Hypothalamus (tissue), 51 donors: ENCODE measurements around the gene CD300LD.
"Not testable (repeated sequence)": the region's sequence is repeated elsewhere in the genome, so short reads cannot be mapped to it uniquely, and the experiment has no call there.

ENCODE experiments used
- DNase-seq, 51 donors: peaks; one replicate each; lab custom pipeline; 2025; lab: John Stamatoyannopoulos, UW

CD300LD gene

GRCh38 chr17:74574489-74575142 is 17.5 kb downstream of the CD300LD start:
- no peak for DNase-seq

GRCh38 chr17:74573635-74574034 is 18.4 kb downstream of the CD300LD start:
- DNase-seq = not testable (repeated sequence)

DNA sequence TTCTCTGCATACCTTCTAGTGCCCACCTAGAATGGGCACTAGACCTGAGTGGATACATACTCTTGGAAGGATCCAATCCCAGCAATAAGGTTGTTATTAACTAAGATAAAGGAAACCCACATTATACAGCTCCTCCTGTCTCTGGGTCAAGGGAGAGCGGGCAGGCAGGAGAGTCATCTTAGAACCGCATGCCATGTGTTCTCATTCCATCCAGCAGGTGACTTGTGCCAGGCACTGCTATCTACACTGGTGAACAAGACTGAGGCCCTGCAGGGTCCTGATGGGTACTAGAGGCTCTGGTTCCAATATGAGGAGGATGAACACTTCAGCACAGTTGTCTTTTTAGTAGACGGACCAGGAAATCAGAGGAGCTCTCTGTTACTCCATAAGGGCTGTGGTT is 18.9 kb downstream of the CD300LD start:
- no peak for DNase-seq

- DNase-seq = no peak
These were observed 20.3 kb downstream of the CD300LD start for GRCh38 chr17:74571621-74572270.

DNA sequence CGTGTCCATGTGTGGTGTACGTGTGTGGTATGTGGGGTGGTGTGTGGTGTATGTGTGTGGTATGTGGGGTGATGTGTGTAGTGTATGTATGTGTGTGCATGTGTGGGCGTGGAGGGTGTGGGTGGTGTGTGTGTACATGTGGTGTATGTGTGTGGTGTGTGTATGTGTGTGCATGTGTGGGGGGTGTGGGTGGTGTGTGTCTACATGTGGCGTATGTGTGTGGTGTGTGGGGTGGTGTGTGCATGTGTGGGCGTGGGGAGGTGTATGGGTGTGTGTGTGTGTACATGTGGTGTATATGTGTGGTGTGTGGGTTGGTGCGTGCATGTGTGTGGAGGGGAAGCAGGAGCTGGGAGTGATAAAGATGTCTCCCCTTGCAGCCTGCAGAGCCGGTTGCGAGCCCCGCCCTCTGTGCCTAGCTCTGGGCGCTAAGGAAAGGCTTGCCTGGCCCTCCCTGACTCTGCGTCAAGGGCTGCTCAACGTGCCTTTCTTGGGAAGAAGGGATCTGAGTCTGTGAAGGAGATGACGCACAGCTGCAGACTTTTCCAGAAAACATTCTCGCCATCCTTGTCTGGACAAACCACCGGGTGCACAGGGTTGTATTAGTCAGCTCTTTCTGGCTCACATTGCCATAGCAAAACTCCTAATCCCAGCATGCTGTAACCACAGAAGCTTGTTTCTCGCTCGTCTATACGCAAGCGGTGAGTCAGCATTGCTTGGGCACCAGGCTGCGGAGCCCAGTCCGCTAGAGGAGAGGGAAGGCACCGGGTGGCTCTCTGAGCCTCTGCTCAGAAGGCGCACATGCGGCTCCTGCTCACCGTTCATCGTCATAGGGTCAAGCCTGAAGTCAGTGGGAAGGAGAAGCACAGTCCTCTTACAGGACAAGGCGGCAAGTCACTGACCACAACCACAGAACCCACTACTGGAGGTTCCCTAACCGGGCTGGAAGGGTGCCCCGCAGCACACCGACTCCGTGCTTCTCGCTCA is 22.8 kb downstream of the CD300LD start:
- peak in 8 of 51 donors; percentile 8 to 59 (median 18) for DNase-seq

DNA sequence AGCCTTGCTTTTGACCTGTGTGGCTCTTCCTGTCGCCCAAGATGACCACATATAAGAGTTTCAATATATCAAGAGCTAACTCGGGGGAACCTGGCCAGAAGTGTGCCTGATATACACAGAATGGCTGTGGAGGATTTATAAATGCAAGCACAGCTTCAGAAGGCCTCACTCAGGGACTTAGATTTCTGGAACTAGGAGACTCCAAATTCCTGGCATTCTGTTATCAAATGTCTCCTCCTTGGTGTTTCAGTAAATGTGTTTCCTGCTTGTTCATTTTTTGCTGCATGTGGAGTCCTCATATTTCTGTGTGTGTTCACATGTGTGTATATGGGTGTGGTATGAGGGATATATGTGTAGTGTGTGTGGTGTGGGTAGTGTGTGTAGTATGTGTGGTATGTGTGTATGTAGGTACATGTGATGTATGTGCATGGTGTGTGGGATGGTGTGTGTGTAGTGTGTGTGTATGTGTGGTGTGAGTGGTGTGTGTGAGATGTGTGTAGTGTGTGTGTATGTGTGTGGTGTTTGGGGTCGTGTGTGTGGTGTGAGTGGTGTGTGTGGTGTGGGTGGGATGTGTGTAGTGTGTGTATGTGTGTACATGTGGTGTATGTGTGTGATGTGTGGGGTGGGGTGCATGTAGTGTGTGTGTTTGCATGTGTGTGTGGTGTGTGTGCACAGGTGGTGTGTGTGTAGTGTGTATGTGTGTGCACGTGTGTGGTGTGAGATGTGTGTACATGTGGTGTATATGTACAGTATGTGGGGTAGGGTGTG is 23.8 kb downstream of the CD300LD start:
- no peak for DNase-seq

- DNase-seq = peak in 2 of 51 donors; percentile 10 to 22
These were observed 24.7 kb downstream of the CD300LD start, which contains the start of gene CD300H for GRCh38 chr17:74567397-74567796. Gene CD300H (minus strand): TSS chr17:74567509.

DNA sequence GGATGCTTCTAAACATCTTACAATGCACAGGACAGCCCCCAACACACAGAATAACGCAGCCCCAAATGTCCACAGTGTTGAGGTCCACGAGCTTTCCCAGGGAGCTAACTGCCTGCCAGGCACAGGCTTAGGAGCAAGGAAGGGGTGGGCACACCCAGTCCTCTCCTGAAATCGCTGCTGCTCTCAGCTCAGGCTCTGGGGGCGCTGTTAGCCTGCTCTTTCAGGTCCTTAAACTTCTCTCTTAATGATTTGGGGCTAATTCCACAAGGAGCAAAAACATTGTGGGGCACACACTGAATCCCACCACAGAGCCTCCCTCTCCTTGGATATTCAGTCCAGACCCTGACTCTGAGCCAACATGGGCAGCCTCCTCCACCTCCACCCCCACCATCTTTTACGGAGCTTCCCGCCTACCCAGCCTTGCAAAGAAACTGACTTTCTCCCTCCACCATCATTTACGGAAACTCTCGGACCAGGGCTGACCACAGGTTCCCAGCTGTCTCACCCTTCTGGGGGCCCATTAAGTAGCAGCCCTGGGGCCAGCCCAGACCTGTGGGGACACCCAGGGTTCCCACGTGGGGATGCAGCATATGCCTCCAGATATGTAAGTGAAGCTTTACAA is 25.8 kb downstream of the CD300LD start:
- peak in 4 of 51 donors; percentile 5 to 17 (median 7) for DNase-seq

GRCh38 chr17:74565126-74565525 is 27.0 kb downstream of the CD300LD start:
- no peak for DNase-seq

DNA sequence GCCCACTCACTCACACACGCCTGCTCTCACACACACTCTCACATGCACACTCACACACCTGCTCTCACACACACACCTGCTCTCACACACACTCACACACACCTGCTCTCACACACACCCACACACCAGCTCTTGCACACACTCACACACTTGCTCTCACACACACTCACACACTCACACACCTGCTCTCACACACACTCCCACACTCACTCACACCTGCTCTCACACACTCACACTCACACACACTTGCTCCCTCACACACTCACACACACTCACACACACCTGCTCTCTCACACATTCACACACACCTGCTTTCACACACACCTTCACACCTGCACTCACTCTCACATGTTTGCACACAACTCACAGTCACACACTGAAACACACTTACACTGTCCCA is 28.7 kb downstream of the CD300LD start:
- DNase-seq = no peak

DNA sequence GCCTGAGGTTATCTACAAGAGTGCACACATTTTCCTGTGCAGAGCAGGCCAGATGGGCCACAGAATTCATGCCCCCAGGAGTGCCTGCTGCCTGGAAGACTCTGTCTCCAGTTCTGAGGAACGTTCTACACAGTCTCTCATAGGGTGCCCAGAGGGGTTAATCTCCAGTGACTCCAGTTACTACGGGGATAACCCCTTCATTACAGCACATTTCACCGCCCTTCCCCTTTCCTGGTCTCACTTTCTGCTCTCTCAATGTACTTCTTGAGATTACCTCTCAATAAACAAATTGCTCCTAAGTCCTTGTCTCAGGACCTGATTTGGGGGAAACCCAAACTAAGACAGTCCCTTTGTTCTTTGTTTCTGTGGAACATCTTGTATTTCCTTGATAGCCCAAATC is 30.5 kb downstream of the CD300LD start:
- DNase-seq = no peak

DNA sequence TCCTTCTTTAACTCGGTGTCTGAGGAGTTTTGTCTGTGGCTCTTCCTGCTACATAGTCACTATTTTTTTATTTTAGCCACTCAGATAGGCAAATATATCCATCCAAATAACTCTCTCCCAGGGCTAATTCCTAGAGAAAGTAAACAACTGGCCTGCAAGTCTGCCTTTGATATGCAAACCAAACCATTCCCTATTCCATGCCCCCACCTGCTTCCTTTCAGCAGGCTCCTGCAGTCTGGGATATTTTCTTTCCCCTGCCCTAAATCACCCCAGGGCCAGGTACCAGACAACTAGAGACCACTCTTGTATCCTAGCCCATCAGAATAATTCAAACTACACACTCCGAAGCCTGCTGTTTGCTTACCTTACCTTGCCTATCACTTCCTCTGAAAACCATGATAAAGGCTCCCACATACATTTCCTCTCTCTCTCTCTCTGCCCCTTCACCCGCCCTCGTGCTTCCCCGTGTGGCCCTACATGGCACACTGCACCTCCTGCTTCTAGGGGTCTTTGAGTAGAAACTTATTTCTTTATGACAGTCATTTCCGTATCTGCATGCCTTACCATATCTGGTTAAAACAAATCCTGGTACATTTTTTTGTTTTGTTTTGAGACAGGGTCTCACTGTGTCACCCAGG is 33.1 kb downstream of the CD300LD start:
- no peak for DNase-seq

- not testable (repeated sequence) for DNase-seq
These were observed 33.7 kb downstream of the CD300LD start for GRCh38 chr17:74558402-74558801.

DNA sequence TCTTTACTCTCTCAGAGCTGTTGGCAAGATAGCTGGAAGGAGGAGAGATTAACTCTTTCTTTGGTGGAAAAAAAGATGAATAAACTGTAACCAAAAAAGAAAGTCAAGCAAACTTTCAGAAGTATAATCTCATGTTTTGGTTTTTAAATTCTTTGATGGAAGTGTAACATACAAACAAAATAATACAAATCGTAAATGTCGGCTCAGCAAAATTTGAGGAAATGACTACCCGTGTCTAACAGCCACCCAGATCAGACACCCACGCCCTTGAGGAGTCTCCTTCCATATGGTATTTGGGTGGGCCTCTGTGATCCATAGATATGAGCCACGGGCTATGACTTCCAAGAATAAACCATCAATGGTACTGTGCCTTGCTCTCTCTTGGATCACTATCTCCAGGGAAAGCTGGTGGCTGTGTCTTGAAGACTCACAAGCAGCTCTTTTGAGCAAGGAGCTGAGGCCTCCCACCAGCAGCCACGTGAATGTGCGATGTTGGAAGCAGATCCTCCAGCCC is 36.6 kb downstream of the CD300LD start:
- DNase-seq = no peak

GRCh38 chr17:74554909-74555308 is 37.2 kb downstream of the CD300LD start:
- no peak for DNase-seq

DNA sequence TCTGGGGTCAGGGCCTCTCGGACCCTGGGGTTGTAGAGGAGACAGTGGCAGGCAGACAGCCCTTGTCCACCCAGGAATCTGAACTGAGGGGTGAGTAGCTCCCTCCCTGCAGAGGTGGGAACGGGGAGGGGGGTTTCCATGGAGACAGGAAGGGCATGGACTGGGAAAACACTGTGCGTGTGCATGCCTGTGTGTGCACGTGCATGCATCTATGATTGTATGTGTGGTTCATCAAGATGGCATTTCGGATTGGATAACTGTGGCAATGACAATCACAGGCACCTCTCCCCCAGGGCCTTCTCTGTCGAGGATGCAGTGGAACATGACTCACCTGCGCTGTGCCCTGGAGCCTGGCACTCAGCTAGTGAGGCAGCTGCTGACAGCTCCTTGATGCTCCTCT is 40.0 kb downstream of the CD300LD start:
- no peak for DNase-seq

- DNase-seq = no peak
These were observed 41.5 kb downstream of the CD300LD start for GRCh38 chr17:74550602-74551001.

DNA sequence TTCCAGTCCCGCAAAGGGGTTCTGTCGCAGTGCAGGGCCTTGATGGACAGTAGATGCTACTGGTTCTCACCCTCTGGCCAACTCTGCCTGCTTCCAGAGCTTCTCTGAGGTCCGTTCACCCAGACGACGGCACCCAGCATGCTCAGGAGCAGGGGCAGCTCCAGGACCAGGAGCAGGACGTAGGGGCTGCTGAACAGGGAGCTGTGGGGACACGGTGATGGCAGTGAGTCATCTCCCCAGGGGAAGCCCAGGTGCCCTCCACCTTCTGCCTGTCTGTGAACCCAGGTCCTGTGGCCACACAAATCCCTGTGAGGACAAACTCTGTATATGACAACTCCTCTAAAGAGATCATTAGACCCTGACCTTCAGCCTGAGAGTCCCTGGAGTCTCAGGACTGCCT is 42.7 kb downstream of the CD300LD start:
- no peak for DNase-seq

- DNase-seq = no peak
These were observed 44.3 kb downstream of the CD300LD start for GRCh38 chr17:74547736-74548135.
